T-helper 9 cell (primary cell): ENCODE measurements around the gene CEMIP2.

Source experiments
- DNase-seq: peaks from one replicate; pipeline ENCODE4 v3.0.0-alpha.2; 2020

The CEMIP2 gene

GRCh38 chr9:71746758-71747125 is 21.6 kb downstream of the CEMIP2 start:
- no peak for DNase-seq

GRCh38 chr9:71746023-71746757 is 22.1 kb downstream of the CEMIP2 start:
- DNase-seq, result no peak

- no peak for DNase-seq
These were observed 23.4 kb downstream of the CEMIP2 start for GRCh38 chr9:71744754-71745521.

DNA sequence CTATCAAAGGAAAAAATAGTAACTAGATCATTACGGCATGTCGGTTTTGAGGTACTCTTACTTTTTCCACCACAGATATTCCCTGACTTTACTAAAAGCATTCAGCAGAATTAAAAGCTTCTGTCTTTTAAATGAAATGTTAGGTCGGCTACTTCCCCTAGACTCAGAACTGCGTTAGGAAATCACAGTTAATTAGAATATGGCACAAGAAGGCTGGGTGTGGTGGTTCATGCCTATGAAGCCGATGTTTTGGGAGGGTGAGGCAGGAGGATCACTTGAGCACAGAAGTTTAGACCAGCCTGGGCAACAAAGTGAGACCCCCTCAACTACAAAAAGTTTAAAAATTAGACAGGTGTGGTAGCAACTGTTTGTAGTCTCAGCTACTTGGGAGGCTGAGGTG is 24.4 kb downstream of the CEMIP2 start:
- DNase-seq, result no peak

DNA sequence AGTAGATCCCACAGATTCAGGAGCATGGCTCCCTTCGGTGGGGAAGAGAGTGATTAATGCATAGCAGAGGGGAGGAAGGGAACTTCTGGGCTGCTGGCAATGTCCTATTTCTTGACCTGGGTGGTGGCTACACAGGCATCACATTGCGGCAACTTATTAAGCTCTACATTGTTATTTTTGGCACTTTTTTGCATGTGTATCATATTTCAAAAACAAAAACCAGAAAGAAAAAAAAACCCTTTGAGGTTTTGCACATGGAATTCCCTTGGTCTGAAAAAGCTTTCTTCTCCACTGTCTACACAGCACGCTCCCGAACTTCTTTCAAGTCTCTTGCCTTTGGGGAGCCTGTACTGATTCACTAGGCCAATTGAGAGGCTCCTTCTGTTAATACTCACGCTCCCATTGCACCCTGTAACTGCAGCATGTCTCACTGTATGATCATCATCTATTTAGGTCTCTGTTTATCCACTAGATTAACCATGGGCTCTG is 25.1 kb downstream of the CEMIP2 start:
- no peak for DNase-seq

- DNase-seq, result no peak
These were observed 25.6 kb downstream of the CEMIP2 start for GRCh38 chr9:71742703-71743102.

DNA sequence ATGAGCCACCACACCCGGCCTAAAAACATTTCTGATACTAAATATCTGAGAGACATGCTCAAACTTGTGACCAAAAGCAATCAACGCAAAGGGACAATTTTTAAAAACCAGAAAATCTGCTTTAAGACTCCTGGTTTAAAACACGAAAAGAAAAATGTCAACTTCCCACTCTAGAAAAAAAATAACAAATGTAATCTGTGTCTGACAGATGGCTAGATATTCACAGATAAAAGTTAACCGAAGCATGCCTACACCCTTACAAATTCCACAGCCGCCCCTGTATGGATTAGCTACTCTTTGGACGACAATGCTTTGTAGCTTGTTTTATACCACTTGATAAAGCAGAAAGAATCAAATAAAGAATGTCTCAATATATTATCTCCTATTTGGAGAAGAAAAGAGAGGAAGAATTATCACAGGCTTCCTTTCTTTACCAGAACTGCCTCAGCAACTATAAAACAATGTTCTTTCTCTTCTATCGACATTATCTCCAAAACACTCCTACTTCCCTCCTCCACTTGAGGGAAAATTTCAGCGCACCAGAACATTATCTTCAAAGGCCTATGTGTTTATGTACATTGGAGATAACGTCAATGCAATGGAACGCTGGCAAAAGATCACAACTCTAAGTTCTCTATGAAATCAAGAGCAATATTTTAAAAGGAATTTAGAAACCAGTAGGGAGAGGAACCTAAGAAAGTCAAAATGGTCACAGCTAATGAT is 26.2 kb downstream of the CEMIP2 start:
- DNase-seq, result no peak

DNA sequence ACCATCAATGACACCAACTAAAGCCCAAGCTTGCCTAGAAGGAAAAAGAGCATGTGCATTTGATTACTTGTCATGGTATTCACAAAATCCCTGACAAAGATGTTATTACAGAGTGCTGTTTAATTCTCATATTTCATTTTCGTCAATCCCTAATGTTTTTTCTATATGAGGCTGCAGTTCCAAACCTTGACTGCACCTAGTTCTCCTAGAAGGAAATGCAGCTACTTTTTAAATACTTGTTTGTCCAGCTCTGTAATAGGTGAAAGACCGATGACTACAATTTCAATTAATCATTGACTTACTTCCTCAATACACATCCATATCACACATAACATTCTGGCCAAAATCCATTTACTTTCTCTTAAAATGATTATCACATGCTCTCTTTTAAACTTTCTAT is 28.1 kb downstream of the CEMIP2 start:
- no peak for DNase-seq

GRCh38 chr9:71737455-71737854 is 30.9 kb downstream of the CEMIP2 start:
- no peak for DNase-seq

DNA sequence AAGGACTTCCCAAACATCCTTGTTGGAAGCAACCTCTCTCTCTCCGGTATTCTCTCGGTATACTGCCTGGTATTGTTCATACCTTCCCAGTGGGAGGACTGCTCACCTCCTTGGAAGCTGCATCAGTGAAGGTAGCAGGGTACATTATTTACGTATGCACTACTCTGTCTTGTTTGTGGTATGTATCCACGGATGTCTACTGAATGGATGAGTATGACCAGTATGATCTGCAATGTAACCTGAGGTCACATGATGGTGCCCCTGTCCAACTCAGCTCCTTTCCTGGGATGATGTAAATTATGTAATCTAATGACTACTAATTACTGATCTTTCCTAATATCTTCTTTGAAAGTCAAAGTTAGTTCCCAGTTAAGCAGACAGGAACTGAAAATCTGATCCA is 32.1 kb downstream of the CEMIP2 start:
- DNase-seq, result no peak

DNA sequence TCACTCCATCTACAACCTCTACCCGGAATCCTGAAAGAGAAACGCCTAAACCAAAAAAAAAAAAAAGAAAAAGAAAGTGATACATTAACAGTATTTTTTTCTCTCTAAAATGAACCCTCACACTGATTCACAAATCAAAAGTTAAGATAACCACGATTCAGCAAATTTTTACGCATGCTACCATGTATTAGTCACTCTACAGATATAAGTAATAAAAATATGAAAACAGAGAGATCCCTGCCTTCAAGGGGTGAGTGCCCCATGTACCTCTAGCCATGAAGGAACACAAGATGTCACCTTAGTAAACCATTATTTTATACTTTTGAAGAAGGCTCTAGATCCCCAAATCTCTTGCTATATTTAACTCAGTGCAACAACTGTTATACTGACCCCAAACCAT is 33.4 kb downstream of the CEMIP2 start:
- DNase-seq, result no peak

- no peak for DNase-seq
These were observed 35.1 kb downstream of the CEMIP2 start for GRCh38 chr9:71733176-71733575.

- no peak for DNase-seq
These were observed 38.3 kb downstream of the CEMIP2 start for GRCh38 chr9:71729816-71730526.

DNA sequence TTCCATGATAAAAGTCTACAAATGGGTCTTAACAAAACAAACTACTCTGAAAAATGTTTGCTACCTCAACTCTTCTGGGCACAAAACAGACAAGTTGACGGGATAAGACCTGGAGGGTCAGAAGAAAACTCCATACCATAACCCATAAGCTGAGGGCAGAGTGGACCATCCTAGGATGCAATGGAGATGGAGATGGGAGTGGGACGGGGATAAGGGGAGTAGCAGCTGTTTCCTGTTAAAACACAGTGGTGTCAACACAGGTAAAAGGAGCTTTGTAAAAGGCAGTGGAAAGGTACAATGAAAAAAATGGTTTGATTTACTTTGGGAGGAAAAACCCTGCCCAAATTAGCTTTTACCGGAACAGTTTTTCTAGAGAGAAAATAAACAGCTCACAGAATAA is 41.6 kb downstream of the CEMIP2 start:
- DNase-seq, result no peak

GRCh38 chr9:71725590-71726338 is 42.5 kb downstream of the CEMIP2 start:
- DNase-seq, result no peak

DNA sequence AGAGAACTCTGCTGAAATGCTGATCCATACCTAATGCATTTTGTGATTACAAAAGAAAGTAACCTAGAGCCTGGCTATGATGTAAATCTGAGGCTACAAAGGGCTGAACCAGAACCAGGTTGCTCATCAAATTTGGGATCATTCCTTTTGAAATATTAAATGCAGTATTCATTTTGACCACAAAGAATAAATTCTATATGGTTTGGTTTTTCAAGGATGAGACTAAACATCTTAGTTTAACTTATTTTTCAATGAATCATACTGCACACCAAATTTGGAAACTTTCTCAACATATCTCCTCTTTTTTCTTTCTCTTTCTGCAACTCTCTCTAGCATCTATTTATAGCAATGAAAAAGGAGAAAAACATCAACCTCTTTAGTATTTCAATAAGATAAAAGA is 46.5 kb downstream of the CEMIP2 start:
- DNase-seq, result no peak

- no peak for DNase-seq
These were observed 48.8 kb downstream of the CEMIP2 start for GRCh38 chr9:71719562-71719961.

GRCh38 chr9:71719088-71719487 is 49.2 kb downstream of the CEMIP2 start:
- DNase-seq, result no peak

- no peak for DNase-seq
These were observed 52.0 kb downstream of the CEMIP2 start for GRCh38 chr9:71716138-71716909.

DNA sequence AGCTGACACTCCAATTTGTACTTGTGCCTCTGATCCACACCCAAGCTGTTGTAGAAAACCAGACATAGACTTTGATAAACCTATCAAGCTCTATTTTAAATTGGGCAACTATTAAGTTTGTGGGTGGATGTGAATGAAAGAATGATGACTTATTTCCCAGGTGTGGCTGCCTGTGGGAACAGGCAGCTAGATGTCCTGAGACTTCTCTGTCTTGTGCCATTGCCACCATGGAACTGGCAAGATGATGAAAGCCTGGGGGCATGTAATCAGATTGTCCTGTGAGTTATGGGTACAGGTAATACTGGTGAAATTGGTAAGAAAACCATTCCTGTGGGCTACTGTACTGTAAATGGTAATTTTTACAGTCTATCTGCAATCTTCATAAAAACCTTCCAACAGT is 57.5 kb downstream of the CEMIP2 start:
- DNase-seq, result no peak

DNA sequence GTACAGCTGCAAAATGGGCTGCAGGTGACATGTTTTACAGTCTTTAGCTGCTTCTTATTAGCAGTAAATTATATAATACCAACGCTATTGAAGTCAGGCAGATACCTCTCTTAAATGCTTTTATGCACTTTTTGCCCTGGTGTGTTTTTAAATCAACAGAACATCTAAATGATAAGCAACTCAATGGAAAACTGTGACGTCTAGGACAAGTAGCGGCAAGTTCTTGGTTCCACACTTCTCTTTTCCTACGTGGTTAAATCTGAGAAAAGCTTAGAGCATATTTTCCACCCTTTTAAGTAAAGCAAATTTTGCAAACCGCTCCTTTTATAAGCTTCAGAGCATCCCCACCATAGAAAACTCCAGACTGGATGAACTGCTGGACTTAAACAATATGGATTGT is 58.1 kb downstream of the CEMIP2 start:
- no peak for DNase-seq
